ENCODE measurements around the gene TRIM7. TPM values are rescaled to one million over a fixed set of nuclear protein-coding genes. Genes with fewer than 3 reads are reported as not detected.
A peak's percentile ranks its signal among the peaks of the same experiment; 100 is the strongest.

The TRIM7 gene
- total and polyA plus RNA-seq, 9 of the 15 experiments (the other 6 are each of a cell fraction or from before 2014, with no cell fraction given), result 2.6 to 14.9 (median 8.9) TPM

GRCh38 chr5:181161534-181162175 is 43.3 kb downstream of the TRIM7 start (continued):
- TF ChIP-seq MCM5 (IDR thresholded peaks at IDR 0.05; ENCODE audit: low read depth) (no peak), RBM15 (IDR thresholded peaks at IDR 0.05; ENCODE audit: insufficient read depth, low read length) (no peak), HDAC1 (IDR thresholded peaks at IDR 0.05) (0 out of 4 replicates have a peak, but pooled peaks of 1 of the 2 experiments have one; percentile 8), HMG20A (CRISPR knock-in tag; conservative IDR thresholded peaks at IDR 0.05) (no peak), ARID2 (IDR thresholded peaks at IDR 0.05) (no peak), RAD51 (IDR thresholded peaks at IDR 0.05; ENCODE audit: borderline replicate concordance, low read depth) (no peak), TAF7 (tag; IDR thresholded peaks at IDR 0.05) (no peak), SIRT6 (IDR thresholded peaks at IDR 0.05; ENCODE audit: low read depth, low read length) (no peak), CUX1 (CRISPR knock-in tag; IDR thresholded peaks at IDR 0.05) (no peak), TEAD2 (tag; IDR thresholded peaks at IDR 0.05) (no peak), RBM39 (optimal IDR thresholded peaks at IDR 0.05; ENCODE audit: low read depth, low read length) (no peak), SIN3B (IDR thresholded peaks at IDR 0.05; ENCODE audit: low read depth) (no peak), RBM17 (IDR thresholded peaks at IDR 0.05; ENCODE audit: borderline replicate concordance, low read depth, low read length) (no peak), ZNF384 (IDR thresholded peaks at IDR 0.05; ENCODE audit: low read depth, low read length) (no peak), CREM (IDR thresholded peaks at IDR 0.05; ENCODE audit: low read depth) (0 out of 2 replicates have a peak, but pooled peaks have one; percentile 3), POLR2H (tag; IDR thresholded peaks at IDR 0.05; ENCODE audit: low read depth) (no peak), TAF15 (IDR thresholded peaks at IDR 0.05; ENCODE audit: low read depth, low read length) (no peak), SRSF9 (IDR thresholded peaks at IDR 0.05; ENCODE audit: borderline replicate concordance, low read depth, low read length) (no peak), PPARD (CRISPR knock-in tag; IDR thresholded peaks at IDR 0.05) (no peak), MAFG (tag; conservative IDR thresholded peaks at IDR 0.05) (peak; percentile 54), GATAD2A (IDR thresholded peaks at IDR 0.05) (0 out of 2 replicates have a peak, but pooled peaks have one; percentile 17), TFAM (CRISPR knock-in tag; conservative IDR thresholded peaks at IDR 0.05) (no peak), ZNF277 (CRISPR knock-in tag; IDR thresholded peaks at IDR 0.05; ENCODE audit: borderline replicate concordance) (no peak), ZNF316 (IDR thresholded peaks at IDR 0.05) (peak; percentile 81)
